ENCODE results near the gene KIAA1217.

- TF ChIP-seq CTCF (IDR thresholded peaks at IDR 0.05) (no peak), POLR2A (IDR thresholded peaks at IDR 0.05) (no peak)
These were observed 140.6 kb downstream of the KIAA1217 start for GRCh38 chr10:24349379-24350001.
